Stimulated activated naive CD8-positive, alpha-beta T cell treated with anti-CD3 and anti-CD28 coated beads, Interleukin-15, Interleukin-2, amounts not matched to agents 100 ng/mL and 50 ng/mL, for 24 hours (primary cell): ENCODE data around the gene SLC13A3.
"Not testable (repeated sequence)": the region's sequence is repeated elsewhere in the genome, so short reads cannot be mapped to it uniquely, and the experiment has no call there.

Experiments used
- H3K27ac Mint-ChIP-seq: one replicate; pipeline ENCODE4 v1.8.0; 2021; ENCODE audit warnings: mild to moderate bottlenecking, mixed read lengths
- H3K27me3 Mint-ChIP-seq: one replicate; pipeline ENCODE4 v1.8.0; 2021; ENCODE audit warnings: mixed read lengths
- H3K36me3 Mint-ChIP-seq: one replicate; pipeline ENCODE4 v1.8.0; 2021; ENCODE audit warnings: low read depth, mixed read lengths
- H3K4me1 Mint-ChIP-seq: one replicate; pipeline ENCODE4 v1.8.0; 2021; ENCODE audit warnings: low read depth, mixed read lengths
- H3K4me3 Mint-ChIP-seq: one replicate; pipeline ENCODE4 v1.8.0; 2021; ENCODE audit warnings: mild to moderate bottlenecking, mixed read lengths
- H3K9me3 Mint-ChIP-seq: one replicate; pipeline ENCODE4 v1.8.0; 2021; ENCODE audit warnings: mixed read lengths

Gene SLC13A3

DNA sequence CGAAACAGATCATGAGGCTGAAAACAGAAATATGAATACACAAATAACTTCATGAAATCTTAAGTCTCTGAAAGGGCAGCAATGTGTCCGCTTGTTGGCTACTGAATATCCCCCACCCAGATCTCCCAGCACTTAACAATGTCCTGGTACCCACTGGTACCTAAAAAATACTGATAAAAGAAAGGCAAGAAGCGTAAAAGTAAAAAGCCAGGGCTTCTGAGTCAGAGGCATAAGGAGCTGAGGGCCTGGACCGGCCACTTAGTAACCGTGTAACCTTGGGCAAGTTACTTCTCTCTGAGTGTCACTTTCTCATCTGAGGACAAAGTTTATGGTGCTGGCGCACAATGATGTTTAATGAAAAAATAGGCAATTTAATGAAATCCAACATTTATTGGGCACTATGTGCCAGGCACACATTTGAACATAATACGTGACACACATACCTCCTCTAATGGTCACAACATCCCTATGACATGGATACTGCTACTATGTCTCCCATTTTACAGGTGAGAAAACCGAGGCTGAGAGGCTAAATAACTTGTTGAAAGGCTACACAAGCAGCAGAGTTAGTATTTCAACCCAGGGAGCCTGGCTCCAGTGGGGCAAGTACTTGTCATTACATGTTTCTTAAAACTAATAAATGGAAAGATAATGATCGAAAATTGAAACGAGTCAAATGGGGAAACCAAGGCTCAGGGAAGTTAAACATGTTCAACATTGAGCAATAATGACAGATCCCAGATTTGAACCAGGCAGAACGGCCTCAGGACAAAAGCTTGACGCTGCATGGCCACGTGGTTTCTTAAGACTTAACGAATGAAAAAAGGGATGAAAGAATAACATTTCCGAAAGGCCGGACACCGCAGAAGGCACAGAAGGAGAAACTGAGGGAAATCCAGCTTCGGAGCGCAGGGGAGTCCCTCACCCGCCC, 37.2 kb upstream of the SLC13A3 start:
- Mint-ChIP-seq H3K27ac (peak overlapping the region; percentile 96), H3K9me3 (no peaks in the 10 kb centered on the region), H3K4me1 (peaks cover 61% of the 10 kb centered on the region), H3K27me3 (no peaks in the 10 kb centered on the region), H3K4me3 (peak overlapping the region; percentile 97), H3K36me3 (peaks cover 29% of the 10 kb centered on the region)

DNA sequence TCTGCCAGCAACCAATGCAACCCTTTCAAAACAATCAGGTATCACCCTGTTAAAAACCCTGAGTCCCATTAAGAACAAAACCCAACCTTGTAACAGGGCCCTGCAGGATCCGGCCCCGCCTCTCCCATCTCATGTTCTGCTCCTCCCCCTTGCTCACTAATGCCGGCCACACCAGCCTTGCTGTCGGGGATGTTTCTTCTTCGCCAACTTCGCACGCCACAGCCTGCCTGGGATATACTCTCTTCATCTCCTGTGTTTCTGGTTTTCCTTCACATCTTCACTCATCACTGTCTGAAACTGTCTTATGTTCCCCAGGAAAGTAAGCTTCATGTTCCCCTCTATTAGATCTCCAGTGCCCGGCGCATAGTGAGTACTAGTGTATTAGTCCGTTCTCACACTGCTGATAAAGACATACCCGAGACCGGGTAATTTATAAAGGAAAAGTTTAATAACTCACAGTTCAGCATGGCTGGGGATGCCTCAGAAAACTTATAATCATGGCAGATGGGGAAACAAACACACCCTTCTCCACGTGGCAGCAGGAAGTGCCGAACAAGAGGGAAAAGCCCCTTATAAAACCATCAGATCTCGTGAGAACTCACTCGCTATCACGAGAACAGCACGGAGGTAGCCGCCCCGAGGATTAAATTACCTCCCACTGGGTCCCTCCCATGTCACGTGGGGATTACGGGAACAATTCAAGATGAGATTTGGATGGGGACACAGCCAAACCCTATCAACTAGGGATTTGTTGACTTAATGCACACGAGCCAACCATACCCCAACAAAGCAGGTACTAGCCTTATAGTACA, 32.9 kb upstream of the SLC13A3 start:
- peaks cover 29% of the 10 kb centered on the region for H3K36me3 Mint-ChIP-seq
- H3K4me1 Mint-ChIP-seq, result peaks cover 54% of the 10 kb centered on the region
- H3K27me3 Mint-ChIP-seq, result no peaks in the 10 kb centered on the region
- no peak overlapping the region for H3K4me3 Mint-ChIP-seq
- no peak overlapping the region for H3K27ac Mint-ChIP-seq
- H3K9me3 Mint-ChIP-seq, result no peaks in the 10 kb centered on the region

DNA sequence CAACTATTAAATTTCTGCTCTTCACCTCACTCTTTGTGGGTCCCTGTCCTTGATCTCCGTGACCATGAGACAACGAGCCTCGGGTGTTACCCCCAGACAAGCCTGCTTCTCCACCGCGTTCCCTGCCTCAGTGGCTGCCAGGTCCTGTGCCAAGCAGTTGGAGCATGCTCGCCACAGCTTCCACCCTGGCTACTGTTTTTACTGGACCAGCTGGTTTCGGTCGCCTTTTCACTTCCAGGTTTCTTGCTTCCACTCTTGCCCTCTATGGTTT, 32.3 kb upstream of the SLC13A3 start:
- H3K9me3 Mint-ChIP-seq, result no peaks in the 10 kb centered on the region
- peaks cover 29% of the 10 kb centered on the region for H3K36me3 Mint-ChIP-seq
- H3K27ac Mint-ChIP-seq, result no peak overlapping the region
- no peaks in the 10 kb centered on the region for H3K27me3 Mint-ChIP-seq
- H3K4me1 Mint-ChIP-seq, result peaks cover 53% of the 10 kb centered on the region
- H3K4me3 Mint-ChIP-seq, result no peak overlapping the region

DNA sequence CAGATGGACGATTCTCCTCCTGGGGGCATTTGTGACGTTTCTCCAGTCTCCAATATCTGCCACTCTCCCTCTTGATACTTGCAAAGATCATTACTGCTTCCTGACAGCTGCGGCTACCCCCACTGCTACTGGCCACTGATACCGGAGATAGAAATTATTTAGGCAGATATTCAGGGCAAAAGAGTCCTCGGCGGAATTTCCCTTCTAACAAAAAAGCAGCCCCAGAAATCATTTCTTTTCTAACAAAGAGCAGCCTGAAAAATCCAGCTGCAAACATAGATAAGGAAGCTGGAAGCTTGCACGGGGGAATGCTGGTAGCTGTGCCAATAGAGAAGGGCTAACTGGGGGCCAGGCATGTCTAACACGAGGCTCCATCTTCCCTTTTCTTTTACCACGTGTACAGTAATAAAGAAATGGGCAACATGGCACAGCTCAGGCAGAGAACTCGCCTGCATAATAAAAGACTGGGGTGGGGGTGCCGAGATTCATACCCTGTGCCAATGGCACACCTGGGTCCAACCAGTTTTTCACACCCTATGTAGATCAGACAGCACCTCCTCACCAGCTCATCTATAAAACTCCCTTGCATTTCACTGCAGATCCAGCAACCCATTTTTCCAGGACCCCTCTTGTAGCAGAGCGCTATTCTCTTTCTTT, 31.9 kb upstream of the SLC13A3 start:
- Mint-ChIP-seq H3K4me3 (no peak overlapping the region), H3K27ac (no peak overlapping the region), H3K4me1 (peaks cover 48% of the 10 kb centered on the region), H3K27me3 (no peaks in the 10 kb centered on the region), H3K36me3 (peaks cover 29% of the 10 kb centered on the region), H3K9me3 (no peaks in the 10 kb centered on the region)

DNA sequence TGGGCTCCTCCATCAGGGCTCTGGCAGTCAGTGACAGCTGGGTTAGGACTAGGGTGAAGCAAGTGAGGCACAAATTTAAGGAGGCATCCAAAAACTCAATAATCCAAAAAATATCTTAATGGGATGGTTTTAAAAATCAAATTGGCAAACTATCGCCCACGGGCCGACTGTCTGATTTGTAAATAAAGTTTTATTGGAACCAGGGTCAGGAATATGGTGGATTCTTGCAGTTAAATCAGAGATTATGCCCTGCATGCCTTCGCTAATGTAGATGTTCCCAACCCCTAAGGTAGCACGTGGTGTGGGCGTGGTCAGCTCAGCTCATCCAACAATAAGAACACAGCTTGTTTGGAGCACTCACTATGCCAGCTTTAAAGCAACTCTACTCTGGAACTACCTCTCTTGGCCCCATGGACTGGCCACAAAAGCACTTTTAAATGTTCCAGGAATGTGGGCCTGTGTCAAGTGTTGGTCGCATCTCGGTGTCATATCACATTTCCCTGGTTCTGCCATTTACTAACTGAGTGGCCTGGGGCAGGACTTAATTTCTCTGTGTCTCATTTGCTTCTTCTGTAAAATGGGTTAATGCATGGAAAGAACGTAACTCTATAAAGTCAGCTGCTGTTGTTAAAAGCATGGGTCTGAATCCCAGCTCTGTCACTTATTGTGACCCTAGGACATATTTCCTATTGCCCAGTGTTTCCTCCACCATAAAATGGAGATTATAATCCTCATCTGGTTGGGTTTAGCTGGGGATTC, 31.0 kb upstream of the SLC13A3 start:
- Mint-ChIP-seq H3K4me1 (peaks cover 39% of the 10 kb centered on the region), H3K9me3 (no peaks in the 10 kb centered on the region), H3K36me3 (peaks cover 29% of the 10 kb centered on the region), H3K4me3 (no peak overlapping the region), H3K27ac (no peak overlapping the region), H3K27me3 (no peaks in the 10 kb centered on the region)

DNA sequence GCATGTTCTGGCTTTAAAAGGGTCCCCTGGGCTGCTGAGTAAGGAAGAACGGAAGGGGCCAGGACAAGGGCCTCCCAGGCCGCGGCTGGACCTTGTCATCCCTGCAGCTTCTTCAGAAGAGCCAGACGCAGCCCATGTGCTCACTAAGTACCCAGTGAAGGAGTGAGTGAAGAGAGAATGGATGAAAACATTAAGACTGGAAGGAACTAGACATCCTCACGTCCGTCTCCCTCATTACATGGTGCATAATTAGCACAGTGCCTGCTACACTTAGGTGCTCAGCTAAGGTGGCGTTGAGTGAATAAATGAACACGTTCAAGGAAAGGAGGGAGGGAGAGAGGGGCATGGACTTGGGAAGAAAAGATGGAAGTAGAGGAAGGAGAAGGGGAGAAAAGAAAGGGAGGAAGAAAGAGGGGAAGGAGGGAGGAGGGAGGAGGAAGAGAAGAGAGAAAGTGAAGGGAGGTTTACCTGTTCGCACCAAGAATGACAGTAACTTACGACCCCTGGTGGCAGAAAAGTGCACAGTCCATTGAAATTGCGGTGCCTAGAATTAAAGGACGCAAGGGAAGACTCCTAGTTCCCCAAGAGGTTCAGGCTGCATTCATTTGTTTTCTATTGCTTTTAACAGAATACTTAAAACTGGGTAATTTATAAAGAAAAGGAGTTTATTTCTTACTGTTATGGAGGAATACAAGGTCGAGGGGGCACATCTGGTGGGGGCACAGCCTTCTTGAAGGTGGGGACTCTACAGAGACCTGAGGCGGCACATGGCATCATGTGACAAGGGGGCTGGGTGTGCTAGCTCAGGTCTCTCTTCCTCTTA, 30.0 kb upstream of the SLC13A3 start:
- Mint-ChIP-seq H3K36me3 (peaks cover 22% of the 10 kb centered on the region), H3K4me3 (no peak overlapping the region), H3K27me3 (no peaks in the 10 kb centered on the region), H3K27ac (no peak overlapping the region), H3K4me1 (peaks cover 29% of the 10 kb centered on the region), H3K9me3 (no peaks in the 10 kb centered on the region)

DNA sequence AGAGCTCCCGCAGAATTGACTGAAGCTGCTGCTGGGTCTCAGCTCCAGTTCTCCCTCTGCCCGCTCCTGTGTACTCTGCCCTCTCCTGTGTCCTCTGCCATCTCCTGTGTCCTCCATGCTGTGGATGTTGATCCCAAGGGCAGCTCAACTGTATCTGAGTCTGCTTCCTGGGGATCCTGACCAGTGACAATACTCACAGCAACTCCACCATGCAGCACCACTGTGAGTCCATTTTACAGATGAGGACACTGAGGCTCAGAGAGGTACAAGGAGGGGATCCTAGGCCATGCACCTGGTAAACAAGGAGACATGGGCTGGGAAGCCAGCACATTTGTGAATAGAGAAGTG, 29.4 kb upstream of the SLC13A3 start:
- H3K27me3 Mint-ChIP-seq, result no peaks in the 10 kb centered on the region
- H3K9me3 Mint-ChIP-seq, result no peaks in the 10 kb centered on the region
- H3K36me3 Mint-ChIP-seq, result peaks cover 16% of the 10 kb centered on the region
- H3K4me1 Mint-ChIP-seq, result peaks cover 24% of the 10 kb centered on the region
- H3K27ac Mint-ChIP-seq, result no peak overlapping the region
- no peak overlapping the region for H3K4me3 Mint-ChIP-seq

DNA sequence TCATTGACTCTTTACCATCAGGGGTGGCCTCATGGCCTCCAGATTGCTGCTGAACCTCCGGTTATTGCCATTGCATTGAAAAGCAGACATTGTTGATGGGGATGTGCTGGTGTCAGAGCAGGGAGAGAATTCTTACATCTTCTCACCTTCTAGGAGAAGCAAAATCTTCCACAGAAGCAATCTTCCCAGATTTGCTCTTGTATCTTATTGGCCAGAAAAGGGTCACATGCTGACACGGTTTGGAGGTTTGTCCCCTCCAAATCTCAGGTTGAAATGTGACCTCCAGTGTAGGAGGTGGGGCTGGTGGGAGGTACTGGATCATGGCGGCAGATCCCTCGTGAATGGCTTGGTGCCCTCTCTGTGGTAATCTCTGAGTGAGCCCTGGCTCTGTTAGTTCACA, 27.3 kb upstream of the SLC13A3 start:
- Mint-ChIP-seq H3K4me3 (no peak overlapping the region), H3K36me3 (peaks cover 4% of the 10 kb centered on the region), H3K9me3 (no peaks in the 10 kb centered on the region), H3K27me3 (no peaks in the 10 kb centered on the region), H3K27ac (no peak overlapping the region), H3K4me1 (peaks cover 7% of the 10 kb centered on the region)

DNA sequence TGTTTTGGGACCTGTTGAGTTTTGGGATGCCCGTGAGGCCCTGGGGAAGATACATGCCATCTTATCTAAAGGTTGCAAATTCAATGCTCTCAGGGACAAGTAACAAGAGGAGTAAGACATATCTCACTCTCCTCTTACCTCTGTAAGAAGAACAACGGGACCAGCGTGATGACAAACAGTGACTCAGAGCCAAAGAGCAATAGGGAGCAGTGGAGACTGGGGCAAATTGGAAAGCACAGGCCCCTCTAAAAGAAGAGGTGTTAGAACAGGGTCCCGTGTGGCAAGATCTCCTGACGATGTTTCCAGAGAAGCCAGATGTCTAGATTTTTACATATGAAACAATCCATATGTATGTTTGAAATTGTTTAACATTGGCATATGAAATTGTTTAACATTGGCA, 26.3 kb upstream of the SLC13A3 start:
- H3K4me1 Mint-ChIP-seq, result no peaks in the 10 kb centered on the region
- H3K9me3 Mint-ChIP-seq, result no peaks in the 10 kb centered on the region
- H3K36me3 Mint-ChIP-seq, result peaks cover 5% of the 10 kb centered on the region
- no peak overlapping the region for H3K4me3 Mint-ChIP-seq
- no peaks in the 10 kb centered on the region for H3K27me3 Mint-ChIP-seq
- H3K27ac Mint-ChIP-seq, result no peak overlapping the region

DNA sequence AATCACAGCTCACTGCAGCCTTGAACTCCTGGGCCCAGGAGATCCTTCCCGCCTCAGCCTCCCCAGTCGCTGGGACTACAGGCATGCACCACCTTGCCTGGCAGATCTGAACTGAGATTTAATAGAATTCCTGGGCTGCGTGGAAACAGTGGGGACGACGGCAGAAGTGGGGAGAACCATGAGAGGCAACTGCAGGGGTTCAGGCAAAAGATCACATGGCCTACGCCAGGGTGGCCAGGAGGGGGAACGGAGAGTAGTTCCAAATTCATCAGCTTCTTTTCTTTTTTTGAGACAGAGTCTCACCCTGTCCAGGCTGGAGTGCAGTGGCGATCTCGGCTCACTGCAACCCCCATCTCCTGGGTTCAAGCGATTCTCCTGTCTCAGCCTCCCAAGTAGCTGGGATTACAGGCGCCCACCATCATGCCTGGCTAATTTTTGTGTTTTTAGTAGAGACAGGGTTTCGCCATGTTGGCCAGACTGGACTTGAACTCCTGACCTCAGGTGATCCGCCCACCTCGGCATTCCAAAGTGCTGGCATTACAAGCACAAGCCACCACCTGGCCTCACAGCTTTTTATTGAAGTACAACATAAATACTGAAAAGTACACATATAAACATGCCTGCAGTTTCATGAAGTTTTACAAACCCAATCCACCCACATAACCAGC, 25.5 kb upstream of the SLC13A3 start:
- H3K4me1 Mint-ChIP-seq, H3K9me3 Mint-ChIP-seq, H3K36me3 Mint-ChIP-seq, H3K27ac Mint-ChIP-seq, H3K27me3 Mint-ChIP-seq, H3K4me3 Mint-ChIP-seq: not testable (repeated sequence)

DNA sequence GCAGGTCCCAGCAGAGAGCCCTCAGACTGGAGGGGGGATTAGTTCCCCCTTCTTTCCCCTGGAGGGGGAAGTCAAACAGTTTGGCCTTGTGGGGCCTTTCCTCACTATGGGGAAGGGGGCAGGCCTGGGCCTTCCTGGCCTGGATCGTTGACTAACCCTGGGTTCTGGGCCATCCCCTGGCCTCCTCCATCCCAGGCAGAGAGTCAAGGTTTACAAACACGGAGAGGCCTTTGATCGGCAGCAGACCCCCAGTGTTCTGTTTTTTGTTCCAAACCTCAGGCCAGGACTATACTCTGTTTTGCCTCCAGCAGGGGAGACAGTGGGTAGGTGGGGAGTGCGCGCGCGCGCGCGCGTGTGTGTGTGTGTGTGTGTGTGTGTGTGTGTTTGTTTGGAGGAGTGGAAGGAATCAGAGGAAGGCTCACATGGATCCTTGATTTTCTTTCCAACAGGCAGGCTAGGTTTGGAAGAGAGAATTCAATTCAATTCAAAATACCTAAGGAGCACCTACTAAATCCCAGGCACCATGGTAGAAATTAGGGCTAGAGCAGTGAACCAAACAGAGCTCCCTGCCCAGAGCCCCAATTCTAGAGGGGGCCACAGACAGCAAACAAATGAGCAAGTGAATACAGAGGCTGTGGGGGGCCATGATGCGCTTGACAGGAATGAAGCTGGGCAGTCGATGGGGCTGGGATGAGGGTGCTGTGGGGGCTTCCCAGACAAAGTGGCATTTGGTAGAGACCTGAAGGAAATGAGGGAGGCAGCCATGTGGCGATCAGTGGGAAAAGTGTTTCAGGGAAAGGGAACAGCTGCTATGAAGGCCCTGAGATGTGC, 23.2 kb upstream of the SLC13A3 start:
- Mint-ChIP-seq H3K36me3 (peaks cover 13% of the 10 kb centered on the region), H3K9me3 (peaks cover 11% of the 10 kb centered on the region), H3K4me3 (no peak overlapping the region), H3K4me1 (no peaks in the 10 kb centered on the region), H3K27me3 (no peaks in the 10 kb centered on the region), H3K27ac (no peak overlapping the region)

DNA sequence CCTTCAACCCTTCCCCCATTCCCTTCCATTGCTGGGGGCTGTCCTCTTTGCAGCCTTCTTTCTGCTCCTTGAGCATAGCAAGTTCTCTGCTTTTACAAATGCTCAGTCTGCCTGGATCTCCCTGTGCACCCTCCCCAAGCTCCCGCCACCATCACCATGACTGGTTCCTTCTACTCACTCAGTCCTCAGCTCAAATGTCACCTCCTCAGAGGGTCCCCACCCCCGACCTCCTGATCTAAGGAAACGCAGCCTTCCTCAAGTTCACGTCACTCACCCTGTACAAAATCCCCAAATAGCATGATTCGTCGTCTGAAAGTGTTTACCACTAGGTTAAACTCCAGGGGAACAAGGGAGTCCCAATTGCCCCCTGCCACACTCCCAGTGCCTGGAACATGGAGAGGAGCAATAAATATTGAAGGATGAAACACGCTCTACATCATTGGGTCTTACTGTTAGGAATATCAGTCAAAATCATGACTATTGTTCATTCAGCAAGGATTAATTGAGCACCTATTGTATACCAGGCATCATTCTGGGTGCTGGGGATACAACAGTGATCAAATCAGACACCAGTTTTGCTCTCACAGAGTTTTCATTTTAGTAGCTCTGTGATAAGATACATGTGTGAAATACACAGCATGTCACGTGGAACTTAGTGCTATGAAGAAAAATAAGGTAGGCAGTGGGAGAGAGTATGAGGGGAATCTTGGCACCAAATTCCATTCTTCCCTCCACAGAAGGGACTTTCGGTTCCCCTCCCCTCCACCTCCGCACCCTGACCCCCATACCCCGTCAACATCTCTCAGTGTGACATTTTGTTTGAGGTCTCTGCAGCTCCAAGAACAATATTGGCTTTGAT, 22.4 kb upstream of the SLC13A3 start:
- no peak overlapping the region for H3K27ac Mint-ChIP-seq

More for the DNA sequence above, 22.4 kb upstream of the SLC13A3 start:
- Mint-ChIP-seq H3K36me3 (peaks cover 13% of the 10 kb centered on the region), H3K9me3 (peaks cover 11% of the 10 kb centered on the region), H3K27me3 (no peaks in the 10 kb centered on the region), H3K4me1 (no peaks in the 10 kb centered on the region), H3K4me3 (no peak overlapping the region)
